Measurements from ENCODE around the gene CRCP. TPM values are rescaled to one million over a fixed set of nuclear protein-coding genes. Genes with fewer than 3 reads are reported as not detected.

CRCP gene
- total RNA-seq, 1 experiment from 2014 or later, result 59.0 TPM

- no peak for DNase-seq (ENCODE audit: low read depth)
Measured at GRCh38 chr7:66189695-66190503, 75.3 kb downstream of the CRCP start.

- DNase-seq (ENCODE audit: low read depth), result no peak
Measured at GRCh38 chr7:66190504-66190857, 75.8 kb downstream of the CRCP start.

- no peak for DNase-seq (ENCODE audit: low read depth)
Measured at GRCh38 chr7:66193146-66193725, 78.6 kb downstream of the CRCP start.

GRCh38 chr7:66198469-66198868 is 83.8 kb downstream of the CRCP start:
- DNase-seq (ENCODE audit: low read depth), result no peak

- DNase-seq (ENCODE audit: low read depth), result no peak
Measured at GRCh38 chr7:66198956-66199355, 84.3 kb downstream of the CRCP start.

- no peak for DNase-seq (ENCODE audit: low read depth)
Measured at GRCh38 chr7:66202441-66202840, 87.8 kb downstream of the CRCP start.

Other genes starting within 250 kb of the CRCP start
- gene VKORC1L1, start 241.8 kb upstream of the CRCP start, total RNA-seq (2014; rRNA removed; shearing (Covaris generic)), result 12.5 and 20.0 TPM in 2 replicates
- gene GUSB, start 132.6 kb upstream of the CRCP start, total RNA-seq (2014; rRNA removed; shearing (Covaris generic)), result 48.5 and 52.8 TPM in 2 replicates
- 39.1 and 39.9 TPM in 2 replicates for gene ASL, start 39.0 kb upstream of the CRCP start, total RNA-seq (2014; rRNA removed; shearing (Covaris generic))
- 44.2 and 61.0 TPM in 2 replicates for gene TPST1, start 90.5 kb downstream of the CRCP start, total RNA-seq (2014; rRNA removed; shearing (Covaris generic))